Heart right ventricle (tissue), 16 donors: ENCODE data around the gene SPON1. TPM values are rescaled to one million over a fixed set of nuclear protein-coding genes. Genes with fewer than 3 reads are reported as not detected.

ENCODE experiments used
- ATAC-seq, 8 donors: fragments of 200-7000 bp; cut with Tn5 transposase; one replicate each; pipeline ENCODE4 v1.9.1; 2020; ENCODE audit warnings: mild to moderate bottlenecking in 8 of 8, moderate library complexity in 8 of 8, moderate number of reproducible peaks in 1 of 8
- DNase-seq, 2 donors: peaks; one replicate each; pipeline ENCODE4 v3.0.0-alpha.2; 2020
- H3K27ac ChIP-seq, 10 donors: fragments of 200-600 bp; sonication (generic) in 2 of 10; one replicate each; pipeline versions ENCODE4 v1.5.0 to v1.8.0; 2020 to 2022; ENCODE audit warnings: mild to moderate bottlenecking in 3 of 10
- H3K27me3 ChIP-seq, 7 donors: fragments of 200-600 bp; one replicate each; pipeline ENCODE4 v1.8.0; 2021 to 2022; ENCODE audit warnings: mild to moderate bottlenecking in 2 of 7
- H3K36me3 ChIP-seq, 9 donors: fragments of 200-600 bp; sonication (generic) in 1 of 9; one replicate each; pipeline versions ENCODE4 v1.5.0 to v1.8.0; 2020 to 2022; ENCODE audit warnings: mild to moderate bottlenecking in 2 of 9
- H3K4me1 ChIP-seq, 9 donors: fragments of 200-600 bp; sonication (generic) in 1 of 9; one replicate each; pipeline versions ENCODE4 v1.5.0 to v1.8.0; 2020 to 2022; ENCODE audit warnings: mild to moderate bottlenecking in 4 of 9
- H3K4me3 ChIP-seq, 10 donors: fragments of 200-600 bp; sonication (generic) in 2 of 10; one replicate each; pipeline versions ENCODE4 v1.5.0 to v1.8.0; 2020 to 2022; ENCODE audit warnings: mild to moderate bottlenecking in 7 of 10, moderate library complexity in 2 of 10
- H3K9me3 ChIP-seq, 11 donors: fragments of 200-600 bp in 10 of 11; sonication (generic) in 2 of 11; one replicate each; pipeline versions ENCODE4 v1.5.0 to v1.8.0; 2013 to 2022; ENCODE audit warnings: mild to moderate bottlenecking in 2 of 11, control low read depth in 1 of 11, moderate library complexity in 1 of 11
- WGBS, 2 donors: extraction: QIAGEN DNeasy Blood & Tissue Kit; methylation state at CpG; one replicate each; pipeline ENCODE4 v1.1.7; 2013; ENCODE audit warnings: inconsistent platforms in 1 of 2; 5-methylcytosine and 5-hydroxymethylcytosine counted together
- intact Hi-C, 10 donors: fragments of 100-400 bp; cut with DNase I; formaldehyde crosslinking; loops; one replicate each; pipeline versions ENCODE4 v1.11.1 to v1.14.2; 2022
- polyA plus RNA-seq, 2 donors: library from polyadenylated mRNA; stranded (reverse); fragments of 200-250 nt; gene quantifications; one replicate each; pipeline ENCODE4 v1.2.3, GENCODE V29; 2013
- total RNA-seq, 10 donors: library from RNA; stranded (reverse); fragmentation: NEBNext Ultra II Directional in 3 of 10; extraction: Animal tissue kit (Norgen Biotek cat#: 25700) in 3 of 10; gene quantifications; one replicate each; pipeline versions ENCODE4 v1.2.1 to v1.2.4, GENCODE V29; 2021 to 2023
- TF ChIP-seq, protein P1 (sequence below), 9 donors: fragments of 200-600 bp; sonication (generic) in 2 of 9; IDR thresholded peaks; one replicate each; pipeline versions ENCODE4 v1.5.0 to v1.8.0; 2021 to 2022; ENCODE audit warnings: antibody characterized with exemption in 9 of 9, mild to moderate bottlenecking in 5 of 9, moderate library complexity in 1 of 9
- donor health status: Arrhythmogenic right ventricular cardiomyopathy.
- donor health status: ischemic (EF 13 %, LVEDD 7.1; RV severe dilation, severe dysfunction).
- donor health status: healthy with polysubstance abuse.
- donor health status: DM: no; HTN: yes; CAD: no.
- donor health status: DM: no; HTN: no; CAD: no.
- donor health status: ischemic (EF 25% LVEDD 6.9; RV normal size, moderate dysfunction).
- donor health status: ischemic (EF 25% LVEDD 5.7; RV mildly dilated, moderate dysfunction).
- donor health status: healthy.
- donor health status: DM: yes; HTN: yes; CAD: no.
- donor health status: Ischemic cardiomyopathy.
- donor health status: ischemic (EF 35%, LVEDD 5.7; RV mildly dilated, moderate dysfunction).
- donor health status: nonischemic (EF 11% LVEDD 7.7; RV severe dilation, severe dysfunction).
- donor health status: DM: yes; HTN: yes; CAD: no.
- donor health status: PGD.
- donor health status: ischemic (EF 29% LVEDD 5.4; RV normal size, mild dysfunction).
- donor health status: nonischemic (EF 23%, LVEDD 6.1; RV moderate dilation, normal function).

SPON1 gene
- total and polyA plus RNA-seq, 12 donors: 2.9 to 14.7 (median 5.6) TPM

DNA sequence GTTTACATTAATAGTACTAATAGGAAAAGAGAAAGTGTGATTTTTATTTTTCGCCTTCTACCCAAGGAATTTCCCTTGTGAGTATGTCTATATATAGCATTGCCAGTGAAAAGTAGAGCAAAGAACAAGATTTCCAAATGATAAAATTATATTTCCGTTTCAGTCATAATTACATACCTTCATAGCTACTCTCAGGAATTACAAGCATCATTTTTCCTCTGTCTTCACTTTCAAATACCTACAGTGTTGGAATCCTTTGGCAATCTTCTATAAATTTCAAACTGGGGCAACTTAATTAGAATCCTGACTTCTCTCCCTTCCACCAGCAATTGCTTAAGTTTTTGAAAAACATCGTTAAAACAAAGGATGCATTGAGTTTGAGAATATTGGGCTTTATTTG, 35.5 kb upstream of the SPON1 start:
- Histone ChIP-seq H3K4me1 (peaks cover 0 to 37% (median 12%) of the 10 kb centered on the region in 9 donors), H3K27ac (no peak overlapping the region), H3K36me3 (no peaks in the 10 kb centered on the region), H3K4me3 (no peak overlapping the region), H3K27me3 (peaks cover 0 to 3% (median 0%) of the 10 kb centered on the region in 7 donors), H3K9me3 (no peaks in the 10 kb centered on the region)
- ATAC-seq: no peak
- TF ChIP-seq, protein P1, sequence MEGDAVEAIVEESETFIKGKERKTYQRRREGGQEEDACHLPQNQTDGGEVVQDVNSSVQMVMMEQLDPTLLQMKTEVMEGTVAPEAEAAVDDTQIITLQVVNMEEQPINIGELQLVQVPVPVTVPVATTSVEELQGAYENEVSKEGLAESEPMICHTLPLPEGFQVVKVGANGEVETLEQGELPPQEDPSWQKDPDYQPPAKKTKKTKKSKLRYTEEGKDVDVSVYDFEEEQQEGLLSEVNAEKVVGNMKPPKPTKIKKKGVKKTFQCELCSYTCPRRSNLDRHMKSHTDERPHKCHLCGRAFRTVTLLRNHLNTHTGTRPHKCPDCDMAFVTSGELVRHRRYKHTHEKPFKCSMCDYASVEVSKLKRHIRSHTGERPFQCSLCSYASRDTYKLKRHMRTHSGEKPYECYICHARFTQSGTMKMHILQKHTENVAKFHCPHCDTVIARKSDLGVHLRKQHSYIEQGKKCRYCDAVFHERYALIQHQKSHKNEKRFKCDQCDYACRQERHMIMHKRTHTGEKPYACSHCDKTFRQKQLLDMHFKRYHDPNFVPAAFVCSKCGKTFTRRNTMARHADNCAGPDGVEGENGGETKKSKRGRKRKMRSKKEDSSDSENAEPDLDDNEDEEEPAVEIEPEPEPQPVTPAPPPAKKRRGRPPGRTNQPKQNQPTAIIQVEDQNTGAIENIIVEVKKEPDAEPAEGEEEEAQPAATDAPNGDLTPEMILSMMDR (IDR thresholded peaks at IDR 0.05): no peak
- 71 to 84% methylated on average over 3 of the region's 3 CpGs for WGBS, 2 donors
- intact Hi-C loops: no loop called here
- no peak for DNase-seq

DNA sequence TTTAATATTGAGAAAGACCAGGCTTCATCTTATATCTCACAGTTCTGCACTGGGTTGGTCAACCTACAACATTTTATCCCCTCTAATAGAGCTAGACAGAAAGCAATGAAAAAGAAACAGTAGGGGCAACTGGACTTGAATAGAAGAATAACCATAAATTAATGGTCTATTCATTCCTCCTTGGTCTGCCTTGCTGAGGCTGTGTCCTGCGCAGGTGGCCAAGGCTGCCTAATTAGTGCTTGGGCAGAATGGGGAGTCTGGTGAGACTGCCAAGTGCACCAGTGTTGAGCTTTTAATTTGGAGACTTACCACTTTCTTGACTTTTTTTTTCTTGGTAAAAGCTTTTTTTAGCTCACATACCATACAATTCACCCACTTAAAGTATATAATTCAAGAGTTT, 35.0 kb upstream of the SPON1 start:
- TF ChIP-seq, protein P1 (IDR thresholded peaks at IDR 0.05): no peak
- H3K36me3 ChIP-seq: no peaks in the 10 kb centered on the region
- peaks cover 0 to 37% (median 12%) of the 10 kb centered on the region in 9 donors for H3K4me1 ChIP-seq
- no peak for DNase-seq
- intact Hi-C loops: no loop called here
- ATAC-seq: no peak
- no peak overlapping the region for H3K27ac ChIP-seq
- WGBS, 2 donors: 94 to 96% methylated on average over 1 of the region's 1 CpG
- H3K9me3 ChIP-seq: no peaks in the 10 kb centered on the region
- H3K27me3 ChIP-seq: peaks cover 0 to 3% (median 0%) of the 10 kb centered on the region in 7 donors
- no peak overlapping the region for H3K4me3 ChIP-seq

DNA sequence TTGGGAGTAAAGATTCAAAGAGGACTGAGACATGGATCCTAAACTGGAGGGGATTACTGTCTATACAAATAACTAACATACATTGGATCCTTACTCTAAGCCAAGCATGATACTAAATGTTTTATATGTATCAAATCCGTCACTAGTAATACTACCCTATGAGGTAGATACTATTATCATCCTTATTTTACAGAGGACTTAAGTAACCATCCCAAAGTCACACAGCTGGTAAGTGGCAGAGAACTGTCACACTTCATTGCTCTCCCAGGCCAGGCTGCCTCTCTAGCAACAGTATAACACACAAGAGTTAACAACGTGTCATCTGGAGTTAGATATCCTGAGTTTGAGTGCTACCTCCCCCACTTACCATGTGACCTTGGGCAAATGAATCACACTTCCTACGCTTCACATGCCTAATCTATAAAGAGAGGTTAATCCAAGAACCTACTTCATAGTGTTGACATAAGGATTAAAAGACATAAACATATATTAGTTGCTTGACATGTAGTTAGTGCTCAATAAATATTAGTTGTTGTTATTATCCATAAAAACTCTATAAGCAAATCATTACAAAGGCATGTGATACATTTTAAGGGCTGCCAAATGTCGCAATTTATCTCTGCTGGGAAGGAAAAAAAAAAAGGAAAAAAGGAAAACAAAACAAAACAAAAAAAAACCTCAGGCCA, 33.8 kb upstream of the SPON1 start:
- DNase-seq (no peak), ATAC-seq (peak in 3 of 8 donors; percentile 26 to 82 (median 36))
- H3K4me3 ChIP-seq: no peak overlapping the region
- peaks cover 0 to 3% (median 0%) of the 10 kb centered on the region in 7 donors for H3K27me3 ChIP-seq
- intact Hi-C loops: no loop called here
- TF ChIP-seq, protein P1 (IDR thresholded peaks at IDR 0.05): no peak
- WGBS, 2 donors: 47 to 49% methylated on average over 4 of the region's 4 CpGs
- no peaks in the 10 kb centered on the region for H3K9me3 ChIP-seq
- no peak overlapping the region for H3K27ac ChIP-seq
- peaks cover 0 to 27% (median 7%) of the 10 kb centered on the region in 9 donors for H3K4me1 ChIP-seq
- H3K36me3 ChIP-seq: no peaks in the 10 kb centered on the region

DNA sequence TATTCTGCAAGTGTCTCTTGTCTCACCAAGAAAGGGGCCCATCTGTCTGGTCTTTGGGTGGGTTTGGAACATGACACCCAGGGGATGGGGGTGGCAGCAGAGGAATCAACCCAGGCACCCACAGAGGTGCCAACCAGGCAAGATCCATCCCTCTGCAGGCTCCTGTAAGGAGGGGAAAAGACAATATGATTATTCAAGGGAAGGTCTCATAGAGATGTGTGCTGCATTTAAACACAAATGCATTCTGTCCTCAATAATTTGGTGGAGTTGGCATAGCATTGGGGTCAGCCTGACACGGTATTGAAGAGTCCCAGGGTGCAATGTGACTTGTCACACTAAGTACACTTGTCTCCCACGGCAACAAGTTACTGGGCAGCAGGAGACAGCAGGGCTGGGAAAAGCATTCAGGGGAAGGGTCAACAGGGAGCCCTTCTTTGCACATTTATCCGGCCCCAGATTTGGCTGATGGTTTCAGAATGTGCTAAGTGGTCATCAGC, 33.1 kb upstream of the SPON1 start:
- peaks cover 0 to 3% (median 0%) of the 10 kb centered on the region in 7 donors for H3K27me3 ChIP-seq
- H3K9me3 ChIP-seq: peaks cover 0 to 6% (median 4%) of the 10 kb centered on the region in 11 donors
- TF ChIP-seq, protein P1 (IDR thresholded peaks at IDR 0.05): no peak
- no peak overlapping the region for H3K4me3 ChIP-seq
- DNase-seq (no peak), ATAC-seq (peak in 1 of 8 donors; percentile 22)
- intact Hi-C loops: no loop called here
- no peak overlapping the region for H3K27ac ChIP-seq
- peaks cover 0 to 20% (median 4%) of the 10 kb centered on the region in 9 donors for H3K4me1 ChIP-seq
- WGBS, 2 donors: 23 to 36% methylated on average over 3 of the region's 3 CpGs
- no peaks in the 10 kb centered on the region for H3K36me3 ChIP-seq
